Retinal pigment epithelial cell (primary cell): ENCODE measurements around the gene LRRC52.

Experiments
- DNase-seq: peaks from one replicate; pipeline ENCODE4 v3.0.0-alpha.2; 2010; ENCODE audit warnings: low read depth
- H3K4me3 ChIP-seq: 2 replicates; pipeline ENCODE4 v1.5.1; 2011; ENCODE audit warnings: mild to moderate bottlenecking, low read length, control low read depth, moderate library complexity
- TF ChIP-seq, protein P1 (sequence below): conservative IDR thresholded peaks from 2 replicates; pipeline ENCODE4 v1.5.1; 2011; ENCODE audit warnings: low read depth, low read length, control low read depth, inconsistent platforms

LRRC52 gene

DNA sequence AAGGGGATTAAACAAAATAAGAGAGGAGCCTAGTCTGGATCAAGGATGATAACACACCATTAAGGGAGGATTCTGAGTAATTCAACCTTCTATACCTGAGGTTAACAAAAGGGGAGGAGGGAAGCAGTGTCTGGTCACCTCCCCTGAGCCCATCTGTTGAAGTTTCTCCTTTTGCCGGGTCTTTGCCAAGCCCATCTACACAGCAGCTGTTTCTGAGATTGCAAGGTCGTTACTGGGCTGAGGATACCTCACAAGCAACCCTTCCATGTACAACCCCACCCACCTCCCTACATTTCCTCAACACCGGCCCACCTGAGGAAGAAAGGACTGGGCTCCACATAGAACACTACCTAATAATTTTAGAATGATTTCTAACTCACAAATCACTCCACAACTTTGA lies 26.3 kb downstream of the LRRC52 start:
- TF ChIP-seq, protein P1, sequence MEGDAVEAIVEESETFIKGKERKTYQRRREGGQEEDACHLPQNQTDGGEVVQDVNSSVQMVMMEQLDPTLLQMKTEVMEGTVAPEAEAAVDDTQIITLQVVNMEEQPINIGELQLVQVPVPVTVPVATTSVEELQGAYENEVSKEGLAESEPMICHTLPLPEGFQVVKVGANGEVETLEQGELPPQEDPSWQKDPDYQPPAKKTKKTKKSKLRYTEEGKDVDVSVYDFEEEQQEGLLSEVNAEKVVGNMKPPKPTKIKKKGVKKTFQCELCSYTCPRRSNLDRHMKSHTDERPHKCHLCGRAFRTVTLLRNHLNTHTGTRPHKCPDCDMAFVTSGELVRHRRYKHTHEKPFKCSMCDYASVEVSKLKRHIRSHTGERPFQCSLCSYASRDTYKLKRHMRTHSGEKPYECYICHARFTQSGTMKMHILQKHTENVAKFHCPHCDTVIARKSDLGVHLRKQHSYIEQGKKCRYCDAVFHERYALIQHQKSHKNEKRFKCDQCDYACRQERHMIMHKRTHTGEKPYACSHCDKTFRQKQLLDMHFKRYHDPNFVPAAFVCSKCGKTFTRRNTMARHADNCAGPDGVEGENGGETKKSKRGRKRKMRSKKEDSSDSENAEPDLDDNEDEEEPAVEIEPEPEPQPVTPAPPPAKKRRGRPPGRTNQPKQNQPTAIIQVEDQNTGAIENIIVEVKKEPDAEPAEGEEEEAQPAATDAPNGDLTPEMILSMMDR: no peak
- no peak for DNase-seq
- H3K4me3 ChIP-seq: no peak overlapping the region

DNA sequence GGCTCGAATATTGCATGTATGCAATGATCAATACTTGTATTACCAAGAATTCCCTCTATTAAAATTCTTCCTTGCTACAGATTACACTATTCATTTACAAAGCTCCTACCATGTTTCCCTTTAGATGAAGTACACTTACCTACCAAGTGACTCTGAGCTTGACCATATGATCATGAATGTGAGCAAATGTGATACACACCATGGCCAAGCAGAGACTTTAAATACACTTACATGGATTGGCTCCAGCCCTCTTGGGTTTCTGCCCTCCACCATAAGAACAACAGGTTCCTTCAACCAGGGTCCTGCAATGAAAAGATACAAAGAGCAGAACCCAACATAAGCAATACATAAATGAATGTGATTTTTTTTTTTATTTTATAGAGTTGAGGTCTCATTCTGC lies 30.0 kb downstream of the LRRC52 start:
- TF ChIP-seq, protein P1: no peak
- no peak overlapping the region for H3K4me3 ChIP-seq
- DNase-seq: no peak

DNA sequence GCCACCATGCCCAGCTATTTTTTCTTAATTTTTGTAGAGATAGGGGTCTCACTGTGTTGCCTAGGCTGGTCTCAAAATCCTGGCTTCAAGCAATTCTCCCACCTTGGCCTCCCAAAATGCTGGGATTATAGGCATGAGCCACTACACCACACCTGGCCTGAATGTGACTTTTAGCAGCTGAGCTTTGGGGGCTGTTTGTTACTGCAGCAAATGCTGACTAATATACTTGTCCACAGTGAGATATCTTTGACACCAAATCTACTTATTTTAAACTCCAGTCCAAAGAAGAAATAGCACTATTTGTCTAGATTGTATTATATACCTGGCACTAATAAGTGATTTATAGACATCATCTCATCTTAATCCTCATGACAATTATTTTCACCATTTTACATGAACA lies 30.5 kb downstream of the LRRC52 start:
- DNase-seq: no peak
- TF ChIP-seq, protein P1: no peak
- no peak overlapping the region for H3K4me3 ChIP-seq

DNA sequence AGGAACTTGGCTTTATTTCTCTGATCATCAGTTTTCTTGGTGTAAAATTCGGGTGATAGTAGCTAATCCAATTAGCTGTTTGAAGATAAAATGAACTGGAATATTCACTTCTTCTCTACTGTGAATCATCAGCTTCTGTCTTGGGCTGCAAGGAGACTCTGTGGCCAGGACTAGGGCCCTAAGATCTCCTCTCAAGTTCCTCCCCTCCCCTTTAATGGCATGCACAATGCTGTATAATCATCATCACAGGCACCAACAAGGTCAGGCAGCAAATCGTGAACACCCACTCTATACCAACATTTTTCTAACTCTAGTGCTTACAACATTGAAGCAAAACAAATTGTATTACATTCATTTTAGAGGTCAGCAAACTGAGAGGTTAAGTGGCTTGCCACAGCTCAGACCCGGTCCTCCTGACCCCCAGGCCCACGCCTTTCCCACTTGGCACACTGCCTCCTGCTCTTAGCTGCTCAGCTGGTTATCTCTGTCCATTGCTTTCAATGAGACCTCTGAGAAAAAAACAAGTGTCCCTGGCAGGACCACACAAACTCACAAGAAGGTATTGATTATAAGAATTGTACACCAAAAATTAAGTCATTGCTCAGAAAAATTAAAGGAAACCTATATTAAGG lies 31.8 kb downstream of the LRRC52 start:
- no peak overlapping the region for H3K4me3 ChIP-seq

DNA sequence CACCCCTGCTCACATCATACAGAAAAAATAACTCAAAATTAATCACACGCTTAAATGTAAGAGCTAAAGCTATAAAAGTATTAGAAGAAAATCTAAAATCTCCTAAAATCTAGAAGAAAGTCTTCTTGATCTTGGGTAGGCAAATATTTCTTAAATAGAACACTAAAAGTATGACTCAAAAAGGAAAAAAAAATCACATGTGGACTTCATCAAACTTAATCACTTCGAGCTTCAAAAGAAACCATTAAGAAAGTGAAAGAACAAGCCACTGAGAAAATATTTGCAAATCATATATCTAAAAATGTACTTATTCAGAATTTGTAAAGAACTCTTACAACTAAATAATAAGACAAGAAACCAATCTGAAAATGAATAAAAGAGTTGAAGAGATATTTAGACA lies 32.7 kb downstream of the LRRC52 start:
- TF ChIP-seq, protein P1: no peak
- DNase-seq: no peak
- H3K4me3 ChIP-seq: no peak overlapping the region

More for the DNA sequence above, 31.8 kb downstream of the LRRC52 start:
- no peak for DNase-seq
- TF ChIP-seq, protein P1: no peak

DNA sequence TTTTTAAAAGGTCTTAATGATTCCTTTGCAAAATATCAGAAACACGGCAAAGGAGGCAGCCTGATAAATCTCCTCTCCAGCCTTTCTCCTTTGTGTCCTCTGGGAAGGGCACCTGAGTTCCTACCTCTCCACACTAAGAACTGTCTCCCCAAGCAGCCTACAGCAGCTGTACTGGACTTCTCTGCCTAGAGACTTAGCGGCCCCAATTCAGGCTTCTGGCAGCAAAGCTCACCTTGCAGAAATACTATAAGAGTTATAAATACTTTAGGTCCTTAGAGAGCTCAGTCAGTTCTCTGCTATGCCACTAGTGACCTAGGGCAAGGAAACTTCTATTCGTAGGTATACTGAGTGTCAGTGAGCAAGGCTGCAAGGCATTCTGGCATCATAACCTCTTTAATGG lies 33.9 kb downstream of the LRRC52 start:
- no peak overlapping the region for H3K4me3 ChIP-seq
- DNase-seq: no peak
- TF ChIP-seq, protein P1: no peak
